22Rv1 (cell line): ENCODE measurements around the gene FBXO2.

ENCODE experiments used
- ZFX ChIP-seq: fragments of 450-650 bp; IDR thresholded peaks from 2 replicates; pipeline ENCODE4 v1.6.1; 2017; ENCODE audit warnings: antibody characterized with exemption, borderline replicate concordance
- TF ChIP-seq, protein P1 (sequence below): fragments of 450-650 bp; IDR thresholded peaks from 2 replicates; pipeline ENCODE4 v1.5.1; 2017; ENCODE audit warnings: mild to moderate bottlenecking

DNA sequence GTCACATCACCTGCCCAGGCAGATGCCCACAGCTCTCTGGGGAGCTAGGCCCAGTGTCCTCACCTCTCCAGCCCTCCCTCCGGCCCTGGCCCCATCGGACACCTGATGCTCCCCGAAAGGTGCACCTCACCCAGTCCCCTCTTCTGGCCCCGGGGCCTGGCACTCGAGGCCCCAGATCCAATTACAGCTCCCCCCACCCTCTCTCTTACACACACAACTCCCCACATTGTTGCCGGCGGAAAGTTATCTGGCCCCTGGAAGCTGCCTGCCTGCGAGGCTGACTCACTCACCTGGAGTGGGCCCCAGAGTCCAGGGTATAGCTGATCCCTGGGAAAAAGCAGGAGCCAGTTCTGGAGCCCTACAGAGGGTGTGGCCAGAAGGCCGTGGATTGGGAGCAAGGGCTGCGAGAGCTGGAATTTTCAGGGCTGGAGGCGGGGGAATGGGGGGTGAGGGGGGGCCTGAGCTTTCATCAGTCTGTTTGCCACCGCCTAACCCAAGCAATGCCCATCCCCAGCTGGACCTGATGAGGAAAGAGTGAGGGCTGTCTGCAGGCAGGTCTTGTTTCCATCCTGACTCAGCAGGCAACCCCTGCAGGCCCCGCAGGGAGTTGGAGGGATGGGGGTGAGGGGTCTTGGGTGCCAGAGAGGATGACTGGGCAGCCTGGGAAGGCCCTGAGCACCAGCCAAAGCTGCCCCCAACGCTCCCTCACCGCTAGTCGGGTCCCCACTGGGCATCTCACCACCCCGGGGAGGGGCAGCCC lies 948 bp downstream of the FBXO2 start:
- TF ChIP-seq, protein P1, sequence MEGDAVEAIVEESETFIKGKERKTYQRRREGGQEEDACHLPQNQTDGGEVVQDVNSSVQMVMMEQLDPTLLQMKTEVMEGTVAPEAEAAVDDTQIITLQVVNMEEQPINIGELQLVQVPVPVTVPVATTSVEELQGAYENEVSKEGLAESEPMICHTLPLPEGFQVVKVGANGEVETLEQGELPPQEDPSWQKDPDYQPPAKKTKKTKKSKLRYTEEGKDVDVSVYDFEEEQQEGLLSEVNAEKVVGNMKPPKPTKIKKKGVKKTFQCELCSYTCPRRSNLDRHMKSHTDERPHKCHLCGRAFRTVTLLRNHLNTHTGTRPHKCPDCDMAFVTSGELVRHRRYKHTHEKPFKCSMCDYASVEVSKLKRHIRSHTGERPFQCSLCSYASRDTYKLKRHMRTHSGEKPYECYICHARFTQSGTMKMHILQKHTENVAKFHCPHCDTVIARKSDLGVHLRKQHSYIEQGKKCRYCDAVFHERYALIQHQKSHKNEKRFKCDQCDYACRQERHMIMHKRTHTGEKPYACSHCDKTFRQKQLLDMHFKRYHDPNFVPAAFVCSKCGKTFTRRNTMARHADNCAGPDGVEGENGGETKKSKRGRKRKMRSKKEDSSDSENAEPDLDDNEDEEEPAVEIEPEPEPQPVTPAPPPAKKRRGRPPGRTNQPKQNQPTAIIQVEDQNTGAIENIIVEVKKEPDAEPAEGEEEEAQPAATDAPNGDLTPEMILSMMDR: no peak
- TF ChIP-seq ZFX: no peak
